Activated B cell treated with CpG ODN at 0.5 μM for 24 hours (primary cell): Measurements from ENCODE around the gene CHAT. TPM values are rescaled to one million over a fixed set of nuclear protein-coding genes. Genes with fewer than 3 reads are reported as not detected.

Experiments
- ATAC-seq: fragments of 200-7000 bp; cut with Tn5 transposase; one replicate; pipeline ENCODE4 v1.10.0; 2021; ENCODE audit warnings: low read depth, mild to moderate bottlenecking, moderate library complexity
- CTCF ChIA-PET: fragments of 350-600 bp; sonication (Branson Sonifier 250); formaldehyde crosslinking; loops from one replicate; lab custom pipeline; 2021; ENCODE audit warnings: antibody characterized with exemption; lab: Charles Lee
- POLR2A ChIA-PET: fragments of 350-600 bp; sonication (Branson Sonifier 250); formaldehyde crosslinking; loops from one replicate; lab custom pipeline; 2021; ENCODE audit warnings: antibody characterized with exemption; lab: Charles Lee
- DNase-seq: peaks from one replicate; pipeline ENCODE4 v3.0.0; 2022
- H3K27ac Mint-ChIP-seq: one replicate; pipeline ENCODE4 v1.8.0; 2020; ENCODE audit warnings: mixed read lengths
- H3K27me3 Mint-ChIP-seq: one replicate; pipeline ENCODE4 v1.8.0; 2021; ENCODE audit warnings: mixed read lengths
- H3K36me3 Mint-ChIP-seq: one replicate; pipeline ENCODE4 v1.8.0; 2021; ENCODE audit warnings: low read depth, mixed read lengths
- H3K4me1 Mint-ChIP-seq: one replicate; pipeline ENCODE4 v1.8.0; 2021; ENCODE audit warnings: mixed read lengths
- H3K4me3 Mint-ChIP-seq: one replicate; pipeline ENCODE4 v1.8.0; 2020; ENCODE audit warnings: mild to moderate bottlenecking, mixed read lengths
- H3K9me3 Mint-ChIP-seq: one replicate; pipeline ENCODE4 v1.8.0; 2020; ENCODE audit warnings: mixed read lengths
- CTCF ChIP-seq: fragments of 200-600 bp; IDR thresholded peaks from one replicate; pipeline ENCODE4 v1.8.0; 2022; ENCODE audit warnings: antibody characterized with exemption, mild to moderate bottlenecking
- intact Hi-C: fragments of 100-400 bp; cut with micrococcal nuclease; formaldehyde crosslinking; loops from one replicate; pipeline ENCODE4 v1.15.1; 2024
- total RNA-seq: library from RNA; stranded (reverse); gene quantifications from 2 replicates; pipeline ENCODE4 v1.2.3, GENCODE V29; 2022

Gene CHAT
- total RNA-seq, 1 donor from 2014 or later: not detected

GRCh38 chr10:49611816-49612512 lies 1.9 kb upstream of the CHAT start:
- intact Hi-C loops: no loop called here
- H3K4me3 Mint-ChIP-seq: no peak overlapping the region
- CTCF ChIA-PET: no interaction called here
- peaks cover 79% of the 10 kb centered on the region for H3K27me3 Mint-ChIP-seq
- TF ChIP-seq CTCF: no peak
- POLR2A ChIA-PET: no interaction called here
- peaks cover 17% of the 10 kb centered on the region for H3K4me1 Mint-ChIP-seq
- H3K9me3 Mint-ChIP-seq: no peaks in the 10 kb centered on the region
- ATAC-seq: no peak
- no peak for DNase-seq
- H3K27ac Mint-ChIP-seq: no peak overlapping the region
- H3K36me3 Mint-ChIP-seq: no peaks in the 10 kb centered on the region

- Mint-ChIP-seq H3K4me3 (no peak overlapping the region), H3K9me3 (no peaks in the 10 kb centered on the region), H3K36me3 (no peaks in the 10 kb centered on the region), H3K4me1 (peaks cover 15% of the 10 kb centered on the region), H3K27me3 (peaks cover 79% of the 10 kb centered on the region), H3K27ac (no peak overlapping the region)
- DNase-seq: no peak
- intact Hi-C loops: no loop called here
- no peak for ATAC-seq
- ChIA-PET CTCF (no interaction called here), POLR2A (no interaction called here)
- TF ChIP-seq CTCF: no peak
Measured at GRCh38 chr10:49612513-49613164, 1.2 kb upstream of the CHAT start.

GRCh38 chr10:49613165-49613881 lies 514 bp upstream of the CHAT start:
- TF ChIP-seq CTCF: no peak
- H3K36me3 Mint-ChIP-seq: no peaks in the 10 kb centered on the region
- no peaks in the 10 kb centered on the region for H3K9me3 Mint-ChIP-seq
- peaks cover 15% of the 10 kb centered on the region for H3K4me1 Mint-ChIP-seq
- ChIA-PET CTCF (no interaction called here), POLR2A (no interaction called here)
- H3K4me3 Mint-ChIP-seq: no peak overlapping the region
- ATAC-seq (no peak), DNase-seq (no peak)
- intact Hi-C loops: no loop called here
- H3K27me3 Mint-ChIP-seq: peaks cover 80% of the 10 kb centered on the region
- H3K27ac Mint-ChIP-seq: no peak overlapping the region

GRCh38 chr10:49614242-49615198 lies 683 bp downstream of the CHAT start:
- TF ChIP-seq CTCF: no peak
- no peak for ATAC-seq
- no peak for DNase-seq
- intact Hi-C loops: no loop called here
- CTCF ChIA-PET: no interaction called here
- Mint-ChIP-seq H3K4me1 (peaks cover 15% of the 10 kb centered on the region), H3K9me3 (no peaks in the 10 kb centered on the region), H3K36me3 (no peaks in the 10 kb centered on the region), H3K4me3 (no peak overlapping the region), H3K27me3 (peaks cover 81% of the 10 kb centered on the region), H3K27ac (no peak overlapping the region)
- POLR2A ChIA-PET: no interaction called here
